BLaER1 treated with 17β-estradiol and CSF1 and Interleukin-3, amounts not matched to agents 10 nM and 100 nM (cell line): ENCODE data around the gene ZDHHC22.

Source experiments
- H3K27ac ChIP-seq, 11 experiments: shearing (Covaris generic); formaldehyde crosslinking; 2 replicates each; pipeline ENCODE4 v1.8.1; 2022
- H3K27me3 ChIP-seq, 11 experiments: shearing (Covaris generic); formaldehyde crosslinking; 2 replicates each; pipeline ENCODE4 v1.8.1; 2022
- H3K36me3 ChIP-seq, 11 experiments: shearing (Covaris generic); formaldehyde crosslinking; 2 replicates each; pipeline ENCODE4 v1.8.1; 2022
- H3K4me1 ChIP-seq, 10 experiments: shearing (Covaris generic); formaldehyde crosslinking; 2 replicates each; pipeline ENCODE4 v1.8.1; 2022
- H3K4me2 ChIP-seq, 11 experiments: shearing (Covaris generic); formaldehyde crosslinking; 2 replicates each; pipeline ENCODE4 v1.8.1; 2022
- H3K4me3 ChIP-seq, 10 experiments: shearing (Covaris generic); formaldehyde crosslinking; 2 replicates each; pipeline ENCODE4 v1.8.1; 2022
- H3K9ac ChIP-seq, 11 experiments: shearing (Covaris generic); formaldehyde crosslinking; 2 replicates each; pipeline ENCODE4 v1.8.1; 2022
- H3K9me3 ChIP-seq, 11 experiments: shearing (Covaris generic); formaldehyde crosslinking; replicated peaks in 1 of 11; 2 replicates each; pipeline ENCODE4 v1.8.1; 2022
- H4K20me1 ChIP-seq, 11 experiments: shearing (Covaris generic); formaldehyde crosslinking; 2 replicates each; pipeline ENCODE4 v1.8.1; 2022
- Cebpa-rat ChIP-seq, 11 experiments: shearing (Covaris generic); IDR thresholded peaks; 2 replicates each; pipeline ENCODE4 v1.8.1; 2022

Gene ZDHHC22

DNA sequence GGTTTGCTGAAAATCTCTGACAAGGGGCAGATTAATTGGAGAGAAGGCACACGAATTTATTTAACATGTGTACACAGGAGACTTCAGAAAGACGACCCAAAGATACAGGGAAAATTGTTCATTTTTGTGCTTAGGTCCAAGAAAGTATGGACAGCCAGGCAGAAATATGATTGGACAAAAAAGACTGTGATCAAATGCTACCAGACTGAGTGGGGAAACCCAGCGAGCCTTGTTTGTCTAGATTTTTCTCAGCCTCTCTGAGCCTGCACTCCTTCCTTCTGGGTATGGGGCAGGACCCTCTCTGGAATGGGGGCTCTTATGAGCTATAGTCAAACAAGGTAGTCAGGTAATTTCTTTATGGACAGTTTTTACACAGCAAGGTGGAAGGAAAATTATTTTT is 54.0 kb downstream of the ZDHHC22 start:
- no peak for TF ChIP-seq Cebpa-rat (IDR thresholded peaks at IDR 0.05)

DNA sequence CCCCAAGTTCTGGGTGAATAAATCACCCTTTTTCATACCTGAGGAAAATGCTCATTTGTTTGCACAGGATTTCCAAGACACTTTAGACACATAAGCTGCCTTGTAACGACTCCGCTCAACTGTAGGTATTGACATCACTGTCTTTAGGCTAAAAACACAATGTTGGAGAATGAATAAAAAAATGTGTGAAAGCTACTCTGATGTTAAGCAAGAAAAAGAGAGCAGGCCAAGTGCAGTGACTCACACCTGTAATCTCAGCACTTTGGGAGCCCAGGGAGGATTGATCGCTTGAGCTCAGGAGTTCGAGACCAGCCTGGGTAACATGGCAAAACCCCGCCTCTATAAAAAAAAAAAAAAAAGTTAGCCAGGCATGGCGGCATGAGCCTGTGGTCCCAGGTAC is 54.6 kb downstream of the ZDHHC22 start:
- no peak overlapping the region for H3K27ac ChIP-seq
- peaks cover 18 to 37% (median 23%) of the 10 kb centered on the region in 10 experiments for H3K4me1 ChIP-seq
- H3K9ac ChIP-seq, result no peak overlapping the region
- no peak for TF ChIP-seq Cebpa-rat (IDR thresholded peaks at IDR 0.05)
- peaks cover 0 to 8% (median 0%) of the 10 kb centered on the region in 11 experiments; a peak in 1 of 22 replicates for H3K36me3 ChIP-seq
- no peaks in the 10 kb centered on the region for H4K20me1 ChIP-seq
- no peak overlapping the region for H3K4me2 ChIP-seq
- H3K4me3 ChIP-seq, result no peak overlapping the region
- H3K9me3 ChIP-seq, result peaks cover 14 to 21% (median 19%) of the 10 kb centered on the region in 11 experiments
- H3K27me3 ChIP-seq, result no peaks in the 10 kb centered on the region

More for the DNA sequence above, 54.0 kb downstream of the ZDHHC22 start:
- Histone ChIP-seq H3K4me1 (peaks cover 11 to 30% (median 16%) of the 10 kb centered on the region in 10 experiments), H4K20me1 (no peaks in the 10 kb centered on the region), H3K4me3 (no peak overlapping the region), H3K9me3 (peaks cover 19 to 28% (median 24%) of the 10 kb centered on the region in 11 experiments), H3K27ac (no peak overlapping the region), H3K9ac (no peak overlapping the region), H3K36me3 (peaks cover 0 to 10% (median 0%) of the 10 kb centered on the region in 11 experiments; a peak in 1 of 22 replicates), H3K4me2 (no peak overlapping the region), H3K27me3 (no peaks in the 10 kb centered on the region)

DNA sequence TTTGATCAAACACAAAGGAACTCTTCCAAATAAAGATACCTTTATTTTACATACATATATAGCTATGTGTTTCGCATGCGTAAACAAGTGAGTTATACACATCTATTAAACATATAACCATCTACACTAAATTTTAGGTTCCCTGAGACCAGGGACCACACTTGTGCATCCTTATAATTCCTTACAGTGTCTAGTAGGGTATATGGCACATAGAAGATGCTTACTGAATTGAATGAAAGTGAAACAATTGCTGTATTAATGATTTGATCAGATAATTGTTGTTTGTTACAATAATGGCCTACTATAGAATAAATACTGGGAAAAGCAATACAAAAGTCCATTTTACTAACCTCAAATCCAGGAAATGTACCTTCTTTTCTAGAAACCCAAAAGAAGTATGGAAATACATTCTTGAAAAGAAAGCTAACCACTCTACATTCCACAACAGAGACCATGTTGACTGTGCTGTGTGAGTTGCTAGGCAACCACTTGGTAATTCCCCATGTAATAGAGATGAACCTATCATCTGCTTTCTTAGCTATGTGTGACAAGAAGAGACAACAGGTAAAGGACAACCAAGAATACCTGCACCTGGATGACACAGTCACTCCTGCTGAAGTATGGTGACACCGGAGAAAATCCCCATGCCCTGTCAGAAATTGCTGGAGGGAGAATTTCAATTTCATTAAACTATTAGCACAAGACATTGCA is 55.4 kb downstream of the ZDHHC22 start:
- no peaks in the 10 kb centered on the region for H4K20me1 ChIP-seq
- H3K9me3 ChIP-seq, result peaks cover 6 to 14% (median 11%) of the 10 kb centered on the region in 11 experiments
- no peak for TF ChIP-seq Cebpa-rat (IDR thresholded peaks at IDR 0.05)
- H3K4me1 ChIP-seq, result peaks cover 26 to 45% (median 31%) of the 10 kb centered on the region in 10 experiments
- no peak overlapping the region for H3K9ac ChIP-seq
- H3K4me2 ChIP-seq, result no peak overlapping the region
- 0 out of 22 replicates have a peak, but pooled peaks cover 0 to under 1% (median 0%) of the 10 kb centered on the region in 11 experiments for H3K36me3 ChIP-seq
- H3K4me3 ChIP-seq, result no peak overlapping the region
- H3K27ac ChIP-seq, result no peak overlapping the region
- no peaks in the 10 kb centered on the region for H3K27me3 ChIP-seq

DNA sequence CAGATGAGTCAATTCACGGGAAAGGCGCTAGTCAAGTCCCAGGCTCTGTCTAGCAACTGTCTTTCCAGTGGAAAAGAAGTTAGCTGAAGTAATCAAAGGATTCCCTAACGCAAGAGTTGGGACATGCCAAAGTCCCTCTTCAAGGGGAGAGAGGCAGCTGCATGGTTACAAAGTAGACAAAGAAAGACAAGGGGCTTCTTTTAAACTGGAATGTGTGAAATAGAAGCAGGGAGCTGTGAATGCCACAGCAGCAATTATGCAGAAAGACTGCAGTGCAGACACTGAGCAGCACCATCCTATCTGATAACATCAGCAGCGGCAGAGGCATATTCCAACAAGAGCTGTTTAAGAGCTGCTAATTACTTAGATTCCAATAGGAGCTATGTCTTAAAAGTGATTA is 56.1 kb downstream of the ZDHHC22 start:
- H3K9ac ChIP-seq, result no peak overlapping the region
- peak overlapping the region in 8 of 11 experiments; percentile 1 to 64 (median 23); a peak in 10 of 22 replicates for H3K4me2 ChIP-seq
- H3K4me3 ChIP-seq, result no peak overlapping the region
- H3K4me1 ChIP-seq, result peaks cover 32 to 51% (median 37%) of the 10 kb centered on the region in 10 experiments
- H4K20me1 ChIP-seq, result no peaks in the 10 kb centered on the region
- no peaks in the 10 kb centered on the region for H3K27me3 ChIP-seq
- TF ChIP-seq Cebpa-rat (IDR thresholded peaks at IDR 0.05), result 0 out of 22 replicates have a peak, but pooled peaks of 1 of the 11 experiments have one; percentile 12
- peak overlapping the region in 2 of 11 experiments; percentile 16 to 19; a peak in 1 of 22 replicates for H3K27ac ChIP-seq
- no peaks in the 10 kb centered on the region for H3K36me3 ChIP-seq
- peaks cover 2 to 10% (median 5%) of the 10 kb centered on the region in 11 experiments; a peak in 21 of 22 replicates for H3K9me3 ChIP-seq

DNA sequence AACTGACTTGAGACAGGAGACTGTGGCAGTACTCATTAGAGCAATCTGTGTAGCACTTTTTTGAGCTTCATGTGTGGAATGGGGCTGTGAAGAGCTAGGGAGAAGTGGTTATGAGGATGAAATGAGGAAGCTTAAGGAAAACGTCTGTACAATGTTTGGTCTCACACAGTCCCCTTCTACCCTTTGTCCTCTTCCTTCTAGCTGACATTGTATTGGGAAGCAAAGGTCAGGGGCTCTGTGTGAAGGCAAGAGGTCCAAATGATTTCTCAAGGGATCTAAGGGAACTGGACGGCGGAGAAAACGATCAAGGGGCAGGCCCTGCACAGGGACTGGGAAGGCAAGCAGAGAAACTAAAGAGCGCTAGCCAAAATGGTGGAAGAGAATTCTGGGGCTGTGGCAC is 56.6 kb downstream of the ZDHHC22 start:
- H3K9me3 ChIP-seq, result peaks cover 0 to 10% (median 8%) of the 10 kb centered on the region in 11 experiments; a peak in 18 of 22 replicates
- H3K9ac ChIP-seq, result no peak overlapping the region
- H3K4me3 ChIP-seq, result no peak overlapping the region
- peaks cover 0 to 4% (median 0%) of the 10 kb centered on the region in 11 experiments; a peak in 1 of 22 replicates for H3K36me3 ChIP-seq
- peak overlapping the region in 8 of 11 experiments; percentile 1 to 64 (median 23); a peak in 12 of 22 replicates for H3K4me2 ChIP-seq
- H3K27ac ChIP-seq, result peak overlapping the region in 7 of 11 experiments; percentile 2 to 46 (median 10); a peak in 5 of 22 replicates
- no peaks in the 10 kb centered on the region for H3K27me3 ChIP-seq
- peaks cover 34 to 55% (median 41%) of the 10 kb centered on the region in 10 experiments for H3K4me1 ChIP-seq
- no peak for TF ChIP-seq Cebpa-rat (IDR thresholded peaks at IDR 0.05)
- H4K20me1 ChIP-seq, result no peaks in the 10 kb centered on the region

DNA sequence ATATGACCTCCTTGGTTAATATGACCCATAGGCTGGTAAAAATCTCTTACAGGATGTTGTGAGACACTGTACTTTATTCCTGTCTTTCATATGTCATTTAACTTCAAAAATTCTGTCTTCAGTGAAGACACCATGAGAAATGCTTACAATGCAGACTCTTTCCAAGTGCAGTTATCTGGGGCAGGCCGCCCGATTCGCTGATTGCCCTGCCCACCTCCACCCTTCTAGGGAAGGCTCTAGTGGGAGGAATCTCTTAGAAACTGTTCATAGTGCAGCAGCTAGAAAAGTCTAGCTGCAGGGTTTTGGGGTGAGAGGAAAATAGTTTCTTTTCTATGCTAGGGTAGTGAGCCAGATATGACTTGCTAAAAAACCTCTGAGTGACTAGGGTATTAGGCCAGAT is 58.5 kb downstream of the ZDHHC22 start:
- peak overlapping the region in 9 of 11 experiments; percentile 6 to 72 (median 54); a peak in 17 of 22 replicates for H3K4me2 ChIP-seq
- H3K4me3 ChIP-seq, result no peak overlapping the region
- H3K36me3 ChIP-seq, result peaks cover 0 to 4% (median 0%) of the 10 kb centered on the region in 11 experiments; a peak in 1 of 22 replicates
- H4K20me1 ChIP-seq, result no peaks in the 10 kb centered on the region
- H3K4me1 ChIP-seq, result peaks cover 34 to 70% (median 53%) of the 10 kb centered on the region in 10 experiments
- H3K9ac ChIP-seq, result peak overlapping the region in 1 of 11 experiments; percentile 3; a peak in 1 of 22 replicates
- H3K27ac ChIP-seq, result peak overlapping the region in 9 of 11 experiments; percentile 53 to 82 (median 76); a peak in 17 of 22 replicates
- H3K9me3 ChIP-seq, result peaks cover 0 to 16% (median 12%) of the 10 kb centered on the region in 11 experiments; a peak in 18 of 22 replicates
- H3K27me3 ChIP-seq, result no peaks in the 10 kb centered on the region
- TF ChIP-seq Cebpa-rat (IDR thresholded peaks at IDR 0.05), result no peak

DNA sequence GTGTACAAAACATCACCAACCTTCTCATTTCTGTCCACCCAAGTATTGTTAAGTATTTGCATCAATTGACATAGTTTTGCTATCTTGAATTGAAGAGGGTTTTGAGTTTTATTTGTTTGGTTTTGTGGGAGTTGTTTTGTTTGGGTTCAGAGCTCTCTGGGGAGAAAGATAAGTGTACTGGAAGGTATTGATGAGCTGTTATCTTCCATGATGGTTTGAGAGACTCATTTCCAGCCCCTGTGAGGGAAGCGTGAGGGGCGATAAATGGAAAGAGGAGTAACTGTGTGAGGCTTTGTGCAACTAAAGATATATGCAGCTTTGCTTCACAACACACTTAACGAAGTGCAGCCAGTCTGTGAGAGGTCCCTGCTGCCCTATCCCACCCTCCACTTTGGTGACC is 59.2 kb downstream of the ZDHHC22 start:
- H3K9ac ChIP-seq, result peak overlapping the region in 4 of 11 experiments; percentile 12 to 65 (median 51); a peak in 3 of 22 replicates
- peaks cover 40 to 78% (median 60%) of the 10 kb centered on the region in 10 experiments for H3K4me1 ChIP-seq
- H3K4me2 ChIP-seq, result peak overlapping the region in 10 of 11 experiments; percentile 44 to 72 (median 54); a peak in 17 of 22 replicates
- no peak for TF ChIP-seq Cebpa-rat (IDR thresholded peaks at IDR 0.05)
- no peaks in the 10 kb centered on the region for H4K20me1 ChIP-seq
- H3K27me3 ChIP-seq, result no peaks in the 10 kb centered on the region
- H3K9me3 ChIP-seq, result peaks cover 0 to 16% (median 12%) of the 10 kb centered on the region in 11 experiments; a peak in 18 of 22 replicates
- H3K27ac ChIP-seq, result peak overlapping the region in 10 of 11 experiments; percentile 9 to 82 (median 74); a peak in 19 of 22 replicates
- H3K36me3 ChIP-seq, result peaks cover 0 to 4% (median 0%) of the 10 kb centered on the region in 11 experiments; a peak in 1 of 22 replicates
- no peak overlapping the region for H3K4me3 ChIP-seq
